Peyer's patch (tissue), 4 donors: Measurements from ENCODE around the gene DHX16. TPM values are rescaled to one million over a fixed set of nuclear protein-coding genes. Genes with fewer than 3 reads are reported as not detected.

ENCODE experiments used
- DNase-seq, 3 donors: peaks; one replicate each; pipeline ENCODE4 v3.0.0-alpha.2; 2017 to 2019
- H3K27ac ChIP-seq, 4 donors: fragments of 200-600 bp; sonication (generic); one replicate each; pipeline ENCODE4 v1.5.1; 2016 to 2019
- H3K27me3 ChIP-seq, 2 donors: fragments of 200-600 bp; sonication (generic); one replicate each; pipeline ENCODE4 v1.5.1; 2019
- H3K36me3 ChIP-seq, 3 donors: fragments of 200-600 bp; sonication (generic); one replicate each; pipeline ENCODE4 v1.5.1; 2016 to 2019
- H3K4me1 ChIP-seq, 4 donors: fragments of 200-600 bp; sonication (generic); one replicate each; pipeline ENCODE4 v1.5.1; 2016 to 2019
- H3K4me3 ChIP-seq, 4 donors: fragments of 200-600 bp; sonication (generic); 1 replicate in 3 of 4; 2 replicates in 1 of 4; pipeline ENCODE4 v1.5.1; 2016 to 2019; ENCODE audit warnings: mild to moderate bottlenecking in 1 of 4
- H3K9me3 ChIP-seq, 4 donors: fragments of 200-600 bp; sonication (generic); one replicate each; pipeline ENCODE4 v1.5.1; 2016 to 2019; ENCODE audit warnings: mild to moderate bottlenecking in 1 of 4
- CTCF ChIP-seq, 6 experiments: fragments of 450-650 bp in 4 of 6; fragments of 200-600 bp in 2 of 6; sonication (generic) in 1 of 6; IDR thresholded peaks; one replicate each; pipeline ENCODE4 v1.5.1; 2017 to 2019; ENCODE audit warnings: antibody characterized with exemption in 6 of 6, mild to moderate bottlenecking in 3 of 6, moderate library complexity in 1 of 6
- POLR2A ChIP-seq, 2 donors: fragments of 450-650 bp; IDR thresholded peaks; one replicate each; pipeline ENCODE4 v1.5.1; 2017; ENCODE audit warnings: antibody characterized with exemption in 2 of 2, mild to moderate bottlenecking in 2 of 2, moderate library complexity in 2 of 2
- total RNA-seq, 4 donors: library from RNA; depleted of rRNA; stranded (reverse); fragments of >200 nt; gene quantifications; one replicate each; pipeline ENCODE4 v1.1.0, GENCODE V29; 2016

Gene DHX16
- total RNA-seq, 4 donors from 2014 or later: 39.6 to 68.1 (median 58.2) TPM

GRCh38 chr6:30647242-30648116 is 25.3 kb downstream of the DHX16 start:
- DNase-seq: peak; percentile 76 to 86 (median 86)
- no peaks in the 10 kb centered on the region for H3K27me3 ChIP-seq
- peak overlapping the region; percentile 96 to 97 (median 96) for H3K27ac ChIP-seq
- peaks cover 0 to 34% (median 7%) of the 10 kb centered on the region in 4 donors for H3K4me1 ChIP-seq
- H3K4me3 ChIP-seq: peak overlapping the region; percentile 83 to 89 (median 86)
- peaks cover 0 to 39% (median 0%) of the 10 kb centered on the region in 3 donors for H3K36me3 ChIP-seq
- TF ChIP-seq POLR2A (IDR thresholded peaks at IDR 0.05): peak; percentile 37 to 67
- no peak for TF ChIP-seq CTCF (IDR thresholded peaks at IDR 0.05)
- no peaks in the 10 kb centered on the region for H3K9me3 ChIP-seq

GRCh38 chr6:30646450-30647241 is 26.2 kb downstream of the DHX16 start, which contains the start of gene C6orf136:
C6orf136 (plus strand) TSS chr6:30647133; CDS start chr6:30647232, 99 bp downstream.
- no peak for TF ChIP-seq CTCF (IDR thresholded peaks at IDR 0.05)
- no peak for TF ChIP-seq POLR2A (IDR thresholded peaks at IDR 0.05)
- Histone ChIP-seq H3K4me3 (peak within 1 kb of the TSS; percentile 83 to 89 (median 86)), H3K9me3 (no peaks in the 10 kb centered on the region), H3K27ac (peak within 1 kb of the TSS; percentile 96 to 97 (median 96)), H3K36me3 (peaks cover 0 to 37% (median 0%) of the 10 kb centered on the region in 3 donors), H3K27me3 (no peaks in the 10 kb centered on the region), H3K4me1 (peaks cover 0 to 34% (median 7%) of the 10 kb centered on the region in 4 donors)
- DNase-seq: peak; percentile 90 to 98 (median 93)

- H3K9me3 ChIP-seq: no peaks in the 10 kb centered on the region
- H3K4me1 ChIP-seq: peaks cover 0 to 34% (median 7%) of the 10 kb centered on the region in 4 donors
- DNase-seq: no peak
- no peak overlapping the region for H3K27ac ChIP-seq
- H3K27me3 ChIP-seq: no peaks in the 10 kb centered on the region
- no peak for TF ChIP-seq CTCF (IDR thresholded peaks at IDR 0.05)
- TF ChIP-seq POLR2A (IDR thresholded peaks at IDR 0.05): no peak
- H3K4me3 ChIP-seq: peak overlapping the region in 2 of 4 donors; percentile 83 to 86
- peaks cover 0 to 37% (median 0%) of the 10 kb centered on the region in 3 donors for H3K36me3 ChIP-seq
Observed at GRCh38 chr6:30645989-30646388, 26.8 kb downstream of the DHX16 start.

- peak overlapping the region in 1 of 4 donors; percentile 15 for H3K27ac ChIP-seq
- peaks cover 0 to 38% (median 0%) of the 10 kb centered on the region in 3 donors for H3K36me3 ChIP-seq
- TF ChIP-seq POLR2A (IDR thresholded peaks at IDR 0.05) (no peak), CTCF (IDR thresholded peaks at IDR 0.05) (no peak)
- H3K4me3 ChIP-seq: no peak overlapping the region
- peaks cover 0 to 32% (median 7%) of the 10 kb centered on the region in 4 donors for H3K4me1 ChIP-seq
- no peaks in the 10 kb centered on the region for H3K27me3 ChIP-seq
- DNase-seq: no peak
- no peaks in the 10 kb centered on the region for H3K9me3 ChIP-seq
Observed at GRCh38 chr6:30644769-30645168, 28.0 kb downstream of the DHX16 start.

- Histone ChIP-seq H3K4me1 (peaks cover 0 to 23% (median 7%) of the 10 kb centered on the region in 4 donors), H3K36me3 (peaks cover 0 to 38% (median 0%) of the 10 kb centered on the region in 3 donors), H3K9me3 (no peaks in the 10 kb centered on the region), H3K27ac (no peak overlapping the region), H3K27me3 (no peaks in the 10 kb centered on the region), H3K4me3 (no peak overlapping the region)
- no peak for TF ChIP-seq POLR2A (IDR thresholded peaks at IDR 0.05)
- no peak for TF ChIP-seq CTCF (IDR thresholded peaks at IDR 0.05)
- no peak for DNase-seq
Observed at GRCh38 chr6:30643656-30644055, 29.1 kb downstream of the DHX16 start.
